Putamen (tissue), 1 donor: ENCODE results near the gene SH2B3.
"Not testable (repeated sequence)": the region's sequence is repeated elsewhere in the genome, so short reads cannot be mapped to it uniquely, and the experiment has no call there.

Source experiments
- DNase-seq: peaks from one replicate; pipeline ENCODE4 v3.0.0-alpha.2; 2016; ENCODE audit warnings: low spot score

Gene SH2B3

DNA sequence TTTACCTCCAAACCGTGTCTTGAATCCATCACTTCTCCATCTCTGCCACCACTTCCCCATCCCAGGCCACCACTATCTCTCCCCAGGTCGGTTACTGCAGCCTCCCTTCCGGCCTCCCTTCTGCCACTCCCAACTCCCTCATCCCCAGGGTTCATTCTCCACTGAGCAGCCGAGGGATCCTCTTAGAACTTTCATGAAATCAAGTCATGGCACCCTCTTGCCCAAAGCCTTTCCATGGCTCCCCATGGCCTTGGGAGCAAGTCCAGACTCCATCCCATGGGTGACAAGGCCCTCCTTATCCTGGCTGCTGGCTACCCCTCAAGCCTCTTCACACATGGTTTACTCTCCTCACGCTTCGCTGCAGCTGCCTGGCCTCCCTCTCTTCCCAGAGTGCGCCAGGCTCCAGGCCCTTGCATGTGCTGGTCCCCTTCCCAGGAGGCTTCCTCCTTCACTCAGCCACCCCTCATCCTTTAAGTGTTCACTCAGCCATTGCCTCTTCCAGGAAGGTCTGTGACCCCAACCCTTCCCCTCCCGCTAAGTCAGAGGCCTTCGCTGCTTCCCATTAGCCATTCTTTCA, 17.9 kb upstream of the SH2B3 start:
- DNase-seq = no peak

DNA sequence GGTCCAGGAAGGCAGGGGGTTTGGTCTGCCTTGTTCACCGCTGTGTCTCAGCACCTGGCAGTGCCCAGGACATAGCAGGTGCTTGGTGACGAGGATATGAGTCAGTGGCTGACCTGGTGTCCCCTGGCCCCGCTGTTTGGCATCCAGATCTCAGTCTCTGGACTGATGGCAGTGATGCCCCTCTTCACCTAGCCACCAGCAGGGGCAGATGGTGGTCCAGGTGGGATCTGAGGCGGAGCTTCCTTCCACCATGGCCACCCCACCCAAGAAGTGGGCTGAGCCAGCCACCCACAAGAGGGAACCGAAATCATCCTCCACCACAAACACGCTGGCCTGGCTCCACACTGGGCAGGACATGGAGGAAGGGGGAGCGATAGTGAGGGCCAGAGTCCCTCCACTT, 16.1 kb upstream of the SH2B3 start:
- no peak for DNase-seq

DNA sequence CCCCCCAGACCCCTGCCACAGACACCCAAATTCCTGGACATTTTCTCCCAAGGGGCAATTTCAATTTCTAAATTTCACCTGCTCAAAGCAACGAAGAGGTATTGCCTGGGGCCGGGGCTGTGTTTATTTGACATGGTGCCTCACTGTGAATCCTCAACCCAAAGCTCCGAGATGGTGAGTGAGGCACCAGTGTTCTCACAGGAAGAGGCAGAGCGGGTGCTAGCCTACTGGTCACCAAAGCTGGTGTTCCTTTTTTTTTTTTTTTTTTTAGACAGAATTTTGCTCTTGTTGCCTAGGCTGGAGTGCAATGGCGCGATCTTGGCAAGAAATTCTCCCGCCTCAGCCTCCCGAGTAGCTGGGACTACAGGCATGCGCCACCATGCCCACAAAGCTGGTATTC, 14.8 kb upstream of the SH2B3 start:
- DNase-seq = no peak

GRCh38 chr12:111393700-111394300, 11.9 kb upstream of the SH2B3 start:
- no peak for DNase-seq

- DNase-seq = no peak
Observed at GRCh38 chr12:111394480-111394879, 11.2 kb upstream of the SH2B3 start.

GRCh38 chr12:111395336-111396187, 10.2 kb upstream of the SH2B3 start:
- DNase-seq = no peak

DNA sequence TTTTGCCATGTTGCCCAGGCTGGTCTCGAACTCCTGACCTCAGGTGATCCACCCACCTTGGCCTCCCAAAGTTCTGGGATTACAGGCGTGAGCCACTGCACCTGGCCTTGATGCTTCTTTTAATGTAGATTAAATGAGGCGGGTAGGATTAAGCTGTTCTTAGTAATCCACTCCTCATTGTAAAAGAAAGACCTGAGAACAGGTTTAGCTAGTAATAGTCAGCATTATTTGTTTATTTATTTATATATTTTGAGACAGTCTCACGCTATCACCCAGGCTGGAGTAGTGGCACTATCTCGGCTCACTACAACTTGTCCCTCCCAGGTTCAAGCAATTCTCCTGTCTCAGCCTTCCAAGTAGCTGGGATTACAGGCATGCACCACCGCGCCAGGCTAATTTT, 9.5 kb upstream of the SH2B3 start:
- DNase-seq = not testable (repeated sequence)

DNA sequence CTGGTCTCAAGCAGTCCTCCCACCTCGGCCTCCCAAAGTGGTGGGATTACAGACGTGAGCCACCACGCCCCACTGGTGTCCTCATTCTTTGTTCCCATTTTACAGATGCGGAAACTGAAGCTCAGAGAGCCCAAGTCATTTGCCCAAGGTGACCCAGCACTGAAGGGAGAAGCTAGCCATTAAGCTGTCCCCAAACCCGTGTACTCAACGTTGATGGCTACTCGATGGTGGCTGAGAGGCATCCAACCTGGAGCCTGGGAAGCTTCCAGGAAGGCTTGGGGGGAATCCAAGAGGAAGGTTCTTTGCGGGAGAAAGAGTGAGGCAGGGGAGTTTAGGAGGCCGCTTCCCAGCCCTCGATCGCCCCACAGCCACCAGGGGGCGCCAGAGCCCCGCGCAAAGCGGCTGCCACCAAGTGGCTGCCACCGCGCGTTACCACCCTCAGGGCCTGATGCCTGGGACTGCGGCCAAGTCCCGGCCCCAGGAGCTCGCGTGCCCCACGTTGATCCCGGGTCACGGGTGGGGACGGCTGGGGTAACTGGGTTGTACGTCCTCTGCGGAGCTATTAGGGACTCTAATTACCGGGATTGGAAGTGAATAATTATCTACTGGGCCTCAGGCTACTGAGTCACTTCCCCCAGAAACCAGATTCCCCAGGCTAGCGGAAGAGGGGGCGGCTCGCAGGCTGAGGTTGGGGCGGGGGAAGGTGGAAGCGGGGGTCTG, 8.8 kb upstream of the SH2B3 start:
- peak; percentile 74 for DNase-seq

DNA sequence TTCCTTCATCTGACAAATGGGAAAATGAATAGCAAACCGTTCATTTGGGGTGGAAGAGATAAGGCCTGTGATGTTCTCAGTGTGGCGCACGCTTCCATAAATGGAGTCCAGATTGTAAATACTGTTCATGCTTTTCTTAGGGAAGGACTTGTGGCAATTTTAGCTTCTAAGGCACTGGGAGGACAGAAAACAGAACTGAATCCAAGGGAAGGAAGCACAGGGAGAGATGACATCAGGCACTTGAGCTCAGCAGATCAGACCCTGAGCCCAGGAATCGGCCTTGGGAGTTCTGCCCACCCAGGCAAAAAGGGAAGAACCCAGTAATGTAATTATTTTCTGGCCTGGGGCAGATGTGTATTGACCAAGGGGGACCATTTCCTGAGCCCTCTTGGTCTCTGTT, 7.2 kb upstream of the SH2B3 start:
- DNase-seq = no peak

DNA sequence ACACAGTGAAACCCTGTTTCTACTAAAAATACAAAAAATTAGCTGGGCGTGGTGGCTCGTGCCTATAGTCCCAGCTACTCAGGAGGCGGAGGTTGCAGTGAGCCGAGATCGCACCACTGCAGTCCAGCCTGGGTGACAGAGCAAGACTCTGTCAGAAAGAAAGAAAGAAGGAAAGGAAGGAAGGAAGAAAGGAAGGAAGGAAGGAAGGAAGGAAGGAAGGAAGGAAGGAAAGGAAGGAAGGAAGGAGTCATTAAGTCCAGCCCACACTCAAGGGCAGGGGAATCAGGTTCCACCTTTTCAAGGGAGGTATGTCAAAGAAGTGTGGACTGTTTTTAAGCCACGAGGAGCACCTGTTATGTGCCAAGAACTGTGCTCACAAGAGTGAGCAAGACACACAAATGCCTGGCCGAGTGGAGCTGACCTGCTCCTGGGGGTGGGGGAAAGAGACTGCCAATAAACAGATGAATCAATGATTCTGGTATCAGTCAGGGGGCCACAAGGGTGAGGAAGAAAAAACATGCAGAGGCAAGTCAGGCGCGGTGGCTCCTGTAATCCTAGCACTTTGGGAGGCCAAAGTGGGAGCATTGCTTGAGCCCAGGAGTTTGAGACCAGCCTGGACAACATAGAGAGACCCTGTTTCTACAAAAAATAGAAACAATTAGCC, 5.8 kb upstream of the SH2B3 start:
- not testable (repeated sequence) for DNase-seq

DNA sequence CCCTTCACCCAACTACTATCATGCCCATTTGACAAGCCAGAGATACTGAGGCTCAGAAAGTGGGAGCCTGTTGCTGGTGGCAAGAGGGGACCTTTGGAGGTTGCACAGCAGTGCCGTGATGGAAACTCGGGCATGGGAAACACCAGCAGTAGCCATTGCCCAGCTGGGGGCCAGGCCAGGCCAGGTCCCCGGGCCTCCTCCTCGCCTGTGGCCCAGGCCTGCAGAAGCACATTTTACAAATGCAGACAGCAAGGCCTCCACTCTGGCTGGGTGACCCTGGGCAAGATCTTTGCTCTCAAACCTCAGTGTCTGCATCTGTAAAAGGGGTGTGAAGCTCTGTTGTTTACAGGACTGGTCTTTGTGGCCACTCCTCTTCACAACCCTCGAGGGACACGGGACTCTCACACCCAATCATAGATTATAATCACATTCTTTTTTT, 4.5 kb upstream of the SH2B3 start:
- no peak for DNase-seq

DNA sequence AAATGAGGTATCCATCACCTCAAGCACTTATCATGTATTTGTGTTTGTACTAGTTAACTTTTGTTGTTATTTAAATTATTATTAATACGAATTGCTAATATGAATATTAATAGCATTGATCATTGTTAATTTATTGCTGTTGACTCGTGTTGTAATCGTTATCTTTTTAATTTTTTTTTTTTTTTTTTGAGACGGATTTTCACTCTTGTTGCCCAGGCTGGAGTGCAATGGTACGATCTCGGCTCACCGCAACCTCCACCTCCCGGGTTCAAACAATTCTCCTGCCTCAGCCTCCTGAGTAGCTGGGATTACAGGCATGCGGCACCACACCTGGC, 3.3 kb upstream of the SH2B3 start:
- not testable (repeated sequence) for DNase-seq

- no peak for DNase-seq
Observed at GRCh38 chr12:111404362-111405148, 1.2 kb upstream of the SH2B3 start.

DNA sequence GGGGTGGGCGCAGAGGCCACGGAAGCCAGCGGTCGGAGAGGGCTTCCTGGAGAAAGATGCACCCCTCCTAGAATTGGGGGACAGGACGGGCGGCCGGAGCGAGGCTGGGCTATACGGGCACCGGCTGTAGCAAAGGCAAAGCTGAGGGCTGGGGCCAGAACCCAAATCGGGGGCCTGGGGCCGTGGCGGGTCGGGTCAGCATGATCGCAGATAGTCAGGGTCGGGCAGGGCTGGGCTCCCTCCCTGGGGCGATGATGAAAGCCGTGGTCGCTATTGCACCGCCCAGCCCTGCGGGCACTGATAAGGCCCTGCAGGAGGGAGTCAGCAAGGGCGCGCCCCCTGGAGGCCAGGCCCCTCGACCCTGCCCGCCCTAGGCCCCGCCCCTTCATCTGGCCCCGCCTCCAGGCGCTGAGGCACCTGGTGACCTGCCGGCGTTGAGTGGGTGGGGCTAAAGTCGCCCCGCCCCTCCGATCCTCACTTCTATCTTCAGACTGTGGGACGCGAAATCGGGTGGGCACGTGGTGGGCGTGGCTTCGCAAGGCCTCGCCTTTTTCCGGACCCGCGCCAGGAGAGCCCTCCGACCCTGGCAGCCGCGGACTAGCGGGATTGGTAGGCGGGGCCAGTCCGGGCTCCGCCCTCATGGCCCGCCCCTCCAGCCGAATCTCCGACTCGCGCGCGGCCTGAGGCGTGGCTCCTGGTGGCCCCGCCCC, 419 bp upstream of the SH2B3 start:
- peak; percentile 88 for DNase-seq

DNA sequence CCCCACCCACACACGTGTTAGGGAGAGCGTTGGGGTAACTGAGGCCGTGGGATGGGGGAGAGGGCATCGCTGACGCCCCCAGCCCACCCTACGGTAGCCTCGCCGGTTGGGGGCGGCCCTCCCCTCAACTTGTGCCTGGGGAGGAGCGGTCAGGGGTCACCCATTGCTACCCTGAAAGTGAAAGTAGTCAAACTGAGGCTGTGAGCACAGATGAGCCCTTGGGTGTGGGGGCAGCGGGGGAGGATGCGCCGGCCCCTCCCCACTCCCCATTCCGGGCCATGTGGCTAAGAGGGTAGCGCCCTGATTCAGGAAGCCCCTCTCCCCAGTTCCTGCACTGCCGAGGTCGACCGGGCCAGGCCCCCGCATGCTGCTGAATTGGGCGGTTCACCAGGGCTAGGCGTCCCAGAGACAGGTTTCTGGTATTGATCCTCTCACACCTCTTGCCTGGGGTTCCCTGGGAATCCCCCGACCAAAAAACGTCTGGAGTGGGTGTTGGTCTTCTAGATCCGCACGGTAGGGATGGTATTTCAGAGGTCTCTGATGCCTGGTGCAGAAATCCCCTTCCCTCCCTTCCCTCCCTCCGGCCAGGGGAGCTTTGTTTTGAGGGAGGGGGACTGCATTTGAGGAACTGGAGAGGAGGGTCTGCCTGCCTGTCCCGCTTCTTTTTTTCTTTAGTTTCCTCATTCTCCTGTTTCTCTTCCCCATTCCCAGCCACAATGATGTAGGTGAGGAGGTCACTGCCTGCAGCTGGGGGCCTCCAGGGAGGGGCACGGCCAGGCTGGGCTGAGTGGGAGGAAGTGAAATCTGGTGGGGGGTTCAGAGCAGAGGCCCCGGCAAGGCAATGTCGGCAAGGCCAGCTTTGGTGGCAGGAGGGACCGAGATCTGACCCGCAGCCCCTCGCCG, 1.0 kb downstream of the SH2B3 start:
- DNase-seq = no peak

DNA sequence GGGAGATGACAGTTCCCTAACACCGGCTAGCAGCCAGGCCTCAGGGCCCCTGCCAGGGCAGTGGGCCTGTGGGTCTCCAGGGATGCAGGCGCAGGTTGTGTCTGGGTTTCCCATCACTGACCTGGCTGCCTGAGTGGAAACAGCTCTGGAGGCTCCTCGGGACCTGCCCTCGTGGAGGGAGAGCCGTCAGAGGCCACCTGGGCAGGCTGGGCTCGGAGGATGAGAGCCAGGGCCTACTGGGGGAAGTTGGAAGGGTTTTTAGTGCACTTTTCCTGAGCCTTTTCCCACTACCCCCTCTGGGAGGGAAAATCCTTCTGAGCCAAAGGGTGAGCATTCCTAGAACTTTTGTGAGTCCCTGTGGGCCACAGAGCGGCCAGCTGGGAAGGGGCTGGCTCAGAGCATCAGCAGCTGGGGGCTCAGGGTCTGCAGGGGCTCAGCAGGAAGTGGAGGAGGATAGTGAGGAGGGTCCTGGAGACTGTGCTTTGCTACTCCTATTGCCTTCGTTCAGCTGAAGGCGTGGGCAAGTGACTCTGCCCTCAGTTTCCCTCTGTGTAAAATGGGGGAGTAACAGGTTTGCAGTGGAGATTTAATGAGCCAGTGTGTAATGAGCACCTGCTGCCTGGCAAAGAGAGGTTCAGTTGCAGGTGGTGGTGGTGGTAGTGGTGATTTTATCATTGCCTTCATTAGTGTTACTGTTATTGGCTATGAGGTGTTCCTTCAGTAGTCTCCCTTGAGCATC, 1.8 kb downstream of the SH2B3 start:
- no peak for DNase-seq

DNA sequence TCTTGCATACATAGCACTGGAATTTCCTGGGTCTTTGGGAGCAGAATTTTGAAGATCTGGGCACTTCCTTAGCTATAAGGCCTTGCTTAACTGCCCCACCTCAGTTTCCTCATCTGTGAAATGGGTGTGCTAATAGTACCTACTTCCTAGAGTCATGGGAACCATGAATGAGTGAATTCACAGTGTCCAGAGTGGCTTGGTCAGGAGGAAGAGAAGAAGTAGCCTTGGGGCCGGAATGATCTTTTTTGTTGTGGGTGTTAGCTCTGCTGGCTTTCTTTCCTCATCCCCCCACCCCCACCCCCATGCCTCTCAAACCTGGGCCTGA, 2.4 kb downstream of the SH2B3 start:
- DNase-seq = no peak

DNA sequence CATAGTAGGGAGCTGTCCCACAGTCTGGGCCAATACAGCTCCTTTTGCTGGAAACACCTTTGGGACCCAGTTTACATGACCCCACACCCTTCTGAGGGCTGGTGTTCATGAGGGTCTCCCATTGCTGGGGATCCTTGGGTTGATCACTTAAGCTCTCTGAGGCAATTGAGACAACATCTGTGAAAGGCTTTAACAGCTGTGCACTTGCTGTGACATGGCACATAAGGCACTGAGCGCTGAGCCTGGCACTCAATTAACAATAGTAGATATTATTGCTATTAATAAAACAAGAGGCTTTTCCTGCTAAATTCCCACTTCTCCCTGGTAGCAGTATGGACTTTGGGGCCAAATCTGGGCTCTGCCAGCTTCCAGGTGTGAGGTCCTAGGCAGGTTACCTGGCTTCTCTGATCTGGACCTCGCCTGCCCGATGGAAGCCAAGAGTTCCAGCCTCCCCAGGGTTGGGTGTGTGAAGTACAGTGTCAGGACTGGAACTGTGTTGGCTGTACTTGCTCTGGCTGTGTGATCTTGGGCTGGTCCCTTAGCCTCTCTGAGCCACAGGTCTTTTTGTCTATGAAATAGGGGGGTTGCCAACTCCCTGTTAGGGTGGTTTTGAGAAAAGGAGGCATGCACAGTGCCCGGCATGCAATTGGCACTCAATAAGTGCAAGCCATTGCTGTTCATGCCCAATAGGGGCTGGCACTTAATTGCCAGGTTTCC, 3.1 kb downstream of the SH2B3 start:
- no peak for DNase-seq

- DNase-seq = no peak
Observed at GRCh38 chr12:111409403-111409779, 3.7 kb downstream of the SH2B3 start.
